GM12865 (cell line): ENCODE data around the gene ADCY2.

Experiments
- DNase-seq: peaks from one replicate; pipeline ENCODE4 v3.0.0; 2010; ENCODE audit warnings: low read depth
- H3K4me3 ChIP-seq: 2 replicates; pipeline ENCODE4 v1.5.1; 2011; ENCODE audit warnings: mild to moderate bottlenecking, low read depth, low read length, control low read depth
- TF ChIP-seq, protein P1 (sequence below): IDR thresholded peaks from 2 replicates; pipeline ENCODE4 v1.5.1; 2011; ENCODE audit warnings: low read length, control low read depth, low read depth, inconsistent platforms; ENCODE audit not compliant: insufficient read depth; ENCODE audit errors: missing control alignments

Gene ADCY2

DNA sequence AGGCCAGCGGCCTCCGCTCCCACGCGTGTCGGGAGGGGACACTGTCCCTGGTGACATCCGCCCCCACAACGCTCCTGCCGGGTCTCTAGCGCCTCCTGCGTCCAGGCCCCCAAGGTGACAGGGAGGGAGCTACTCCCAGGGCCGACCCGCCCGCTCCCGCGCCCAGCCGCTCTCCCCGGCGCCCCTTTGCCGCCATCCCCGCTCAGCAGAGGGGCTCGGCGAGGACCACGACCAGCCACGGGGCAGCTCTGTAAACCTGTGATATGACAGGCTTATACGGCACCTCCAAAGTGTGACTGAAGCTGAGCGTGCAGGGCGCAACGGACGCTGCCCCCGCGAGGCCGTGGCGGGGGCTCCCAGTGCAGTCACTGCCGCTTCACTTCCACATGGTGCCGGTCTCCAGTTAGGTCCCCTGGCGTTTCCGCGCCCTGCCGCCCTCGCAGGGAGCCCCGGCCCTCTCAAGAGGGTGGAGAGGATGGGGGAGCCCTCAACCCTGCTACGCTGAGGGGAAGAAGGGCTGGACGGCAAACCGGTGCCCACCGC is 978 bp upstream of the ADCY2 start:
- H3K4me3 ChIP-seq: no peak overlapping the region
- no peak for DNase-seq
- TF ChIP-seq, protein P1, sequence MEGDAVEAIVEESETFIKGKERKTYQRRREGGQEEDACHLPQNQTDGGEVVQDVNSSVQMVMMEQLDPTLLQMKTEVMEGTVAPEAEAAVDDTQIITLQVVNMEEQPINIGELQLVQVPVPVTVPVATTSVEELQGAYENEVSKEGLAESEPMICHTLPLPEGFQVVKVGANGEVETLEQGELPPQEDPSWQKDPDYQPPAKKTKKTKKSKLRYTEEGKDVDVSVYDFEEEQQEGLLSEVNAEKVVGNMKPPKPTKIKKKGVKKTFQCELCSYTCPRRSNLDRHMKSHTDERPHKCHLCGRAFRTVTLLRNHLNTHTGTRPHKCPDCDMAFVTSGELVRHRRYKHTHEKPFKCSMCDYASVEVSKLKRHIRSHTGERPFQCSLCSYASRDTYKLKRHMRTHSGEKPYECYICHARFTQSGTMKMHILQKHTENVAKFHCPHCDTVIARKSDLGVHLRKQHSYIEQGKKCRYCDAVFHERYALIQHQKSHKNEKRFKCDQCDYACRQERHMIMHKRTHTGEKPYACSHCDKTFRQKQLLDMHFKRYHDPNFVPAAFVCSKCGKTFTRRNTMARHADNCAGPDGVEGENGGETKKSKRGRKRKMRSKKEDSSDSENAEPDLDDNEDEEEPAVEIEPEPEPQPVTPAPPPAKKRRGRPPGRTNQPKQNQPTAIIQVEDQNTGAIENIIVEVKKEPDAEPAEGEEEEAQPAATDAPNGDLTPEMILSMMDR: no peak

DNA sequence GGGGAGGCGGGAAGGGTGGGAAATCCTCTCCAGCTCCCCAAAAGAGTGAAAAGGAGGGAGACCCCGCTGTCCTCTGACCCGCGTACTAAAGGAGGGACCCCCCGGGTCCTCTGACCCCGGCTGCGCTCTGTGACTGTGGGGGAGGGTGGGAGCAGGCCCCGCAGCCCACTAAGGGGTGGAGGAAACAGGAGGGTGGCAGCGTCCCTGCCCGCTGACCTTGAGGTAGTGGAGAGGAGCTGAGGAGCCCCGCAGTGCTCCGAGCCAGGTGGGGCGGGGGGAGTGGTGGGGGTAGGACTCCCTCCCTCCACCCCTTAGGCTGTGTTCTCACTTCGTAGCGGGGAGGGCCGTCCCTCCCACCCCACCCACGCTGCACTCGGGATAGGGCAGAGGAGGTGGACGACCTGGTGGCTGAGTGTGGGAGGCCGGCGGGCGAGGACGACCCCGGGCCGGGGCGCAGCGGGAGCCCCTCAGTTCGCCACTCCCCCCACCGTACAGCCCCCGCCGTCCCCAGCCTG is 449 bp upstream of the ADCY2 start:
- DNase-seq: no peak
- no peak overlapping the region for H3K4me3 ChIP-seq
- TF ChIP-seq, protein P1: no peak

DNA sequence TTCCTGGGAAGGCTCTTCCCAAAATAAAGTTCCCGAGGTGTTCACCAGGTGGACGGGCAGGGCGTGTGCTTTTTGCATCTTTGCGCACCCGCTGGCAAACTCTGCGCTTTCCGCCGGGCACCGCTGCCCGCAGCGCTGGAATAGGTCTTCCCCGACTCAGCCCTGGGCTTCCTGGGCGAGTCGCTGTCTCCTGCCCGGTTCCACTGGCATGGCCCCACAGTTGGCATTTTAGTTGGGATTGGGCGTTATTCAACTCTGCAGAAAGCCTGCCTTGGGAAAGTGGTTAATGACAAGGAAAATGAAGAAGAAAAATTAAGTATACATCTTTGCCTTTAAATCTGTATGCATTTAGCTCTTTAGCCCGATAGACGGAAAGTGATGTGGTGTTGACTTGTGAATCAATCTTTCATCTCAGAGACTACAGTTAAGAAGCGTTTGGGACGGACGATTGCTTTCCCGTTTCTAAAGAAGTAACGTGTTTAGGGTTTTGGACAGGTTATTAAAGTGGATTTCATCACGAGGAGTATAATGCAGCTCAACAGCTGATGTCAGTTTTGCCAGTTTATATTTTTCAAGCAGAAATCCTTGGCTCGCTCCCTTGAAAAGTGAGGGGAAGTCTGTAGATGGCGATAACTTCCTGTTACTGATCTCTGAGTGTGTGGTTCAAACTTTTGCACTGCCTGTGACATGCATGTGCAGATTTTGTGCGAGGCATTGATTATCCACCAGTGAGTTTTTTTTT is 946 bp downstream of the ADCY2 start:
- TF ChIP-seq, protein P1: no peak
- no peak for DNase-seq
- no peak overlapping the region for H3K4me3 ChIP-seq

DNA sequence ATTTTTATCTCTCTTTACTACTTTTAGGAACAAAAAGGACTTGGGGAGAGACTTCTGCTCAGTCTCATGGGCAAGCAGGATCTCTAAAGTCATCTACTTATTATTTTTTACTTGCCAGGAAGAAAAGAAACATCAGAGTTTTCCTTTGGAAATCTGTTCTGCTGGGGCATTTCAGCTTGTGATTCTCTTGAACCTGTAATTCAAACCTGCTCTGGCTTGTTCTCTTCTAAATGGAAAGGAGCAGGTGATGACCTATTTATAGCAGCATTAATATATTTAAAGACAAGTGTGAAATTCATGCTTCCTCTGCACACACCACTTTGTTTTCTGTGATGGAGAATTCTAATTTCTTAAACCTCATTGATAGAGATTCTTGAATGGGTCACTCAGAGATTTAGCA is 2.0 kb downstream of the ADCY2 start:
- TF ChIP-seq, protein P1: no peak
- H3K4me3 ChIP-seq: no peak overlapping the region
- no peak for DNase-seq

DNA sequence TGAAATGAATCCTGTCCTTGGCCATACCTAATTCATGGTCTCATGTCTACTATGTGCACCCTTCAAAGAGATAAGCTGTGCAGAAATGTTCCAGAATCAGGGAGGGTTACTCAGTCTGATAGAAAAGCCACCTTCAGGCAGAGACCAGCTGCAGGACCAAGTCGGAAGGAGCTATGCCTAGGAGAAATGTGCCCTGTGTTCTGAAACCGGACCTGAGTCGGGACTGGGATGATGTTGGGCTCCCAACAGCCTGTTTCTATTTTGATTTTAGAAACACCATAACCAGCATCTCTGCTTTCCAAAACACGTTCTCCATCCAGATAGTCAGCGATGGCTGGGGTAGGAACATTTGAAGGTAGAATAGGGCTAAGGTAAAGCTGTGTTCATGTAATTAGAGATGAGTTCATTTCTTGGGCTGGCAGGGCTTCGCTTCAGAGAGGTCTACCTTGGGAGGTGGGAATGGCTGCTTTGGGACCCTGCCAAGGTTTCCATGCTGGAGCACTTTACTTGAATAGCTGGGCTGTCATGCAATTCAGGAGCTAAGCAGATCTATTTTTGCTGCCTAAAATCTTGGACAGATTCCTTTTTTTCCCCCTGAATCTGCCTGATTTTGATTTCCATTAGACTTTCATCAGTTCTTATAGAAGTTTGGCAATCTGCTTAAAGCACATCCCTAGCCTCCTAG is 2.8 kb downstream of the ADCY2 start:
- no peak for DNase-seq
- no peak overlapping the region for H3K4me3 ChIP-seq
- TF ChIP-seq, protein P1: no peak

DNA sequence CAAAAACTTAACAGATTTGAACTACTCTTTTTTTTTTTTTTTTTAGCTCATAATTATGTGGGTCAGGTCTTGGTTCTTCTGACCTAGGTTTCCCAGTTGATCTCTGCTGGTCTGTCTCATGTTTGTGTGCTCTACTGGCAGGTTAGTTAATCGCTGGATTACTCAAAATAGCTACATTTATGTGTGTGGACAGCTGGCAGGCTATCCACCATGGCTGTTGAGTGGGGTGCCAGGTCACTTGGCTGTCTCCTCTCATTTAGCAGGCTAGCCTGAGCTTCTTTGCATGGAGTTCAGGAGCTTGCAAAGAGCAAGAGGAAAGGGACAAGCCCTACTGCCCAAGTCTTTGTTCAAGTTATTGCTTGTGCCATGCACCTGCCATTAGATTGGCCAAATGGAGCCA is 9.3 kb downstream of the ADCY2 start:
- TF ChIP-seq, protein P1: no peak
- H3K4me3 ChIP-seq: no peak overlapping the region
- DNase-seq: no peak
